ENCODE measurements around the gene COPZ2.
"Not testable (repeated sequence)": the region's sequence is repeated elsewhere in the genome, so short reads cannot be mapped to it uniquely, and the experiment has no call there.

The COPZ2 gene

DNA sequence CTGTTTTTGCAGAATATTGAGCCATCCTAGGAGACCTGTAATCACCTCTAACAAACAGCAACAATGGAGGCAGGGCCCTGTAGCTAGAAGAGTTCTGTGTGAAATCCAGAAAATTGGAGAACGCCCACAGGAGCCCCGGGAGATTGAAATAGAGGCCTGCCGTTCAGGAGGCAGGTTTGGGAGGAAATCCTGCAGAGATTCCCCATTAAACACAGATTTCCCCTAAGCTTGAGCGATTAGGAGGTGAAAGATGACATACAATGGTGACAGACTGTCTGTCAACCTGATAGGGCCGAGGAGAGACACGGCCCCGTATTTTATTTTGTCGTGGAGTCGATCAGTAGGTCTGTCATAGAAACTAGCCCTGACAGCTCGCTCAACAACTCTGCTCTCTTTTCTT is 48.4 kb downstream of the COPZ2 start:
- in situ Hi-C loops (cut with MboI; ENCODE audit: low sequenced_read_pairs), result no loop called here

DNA sequence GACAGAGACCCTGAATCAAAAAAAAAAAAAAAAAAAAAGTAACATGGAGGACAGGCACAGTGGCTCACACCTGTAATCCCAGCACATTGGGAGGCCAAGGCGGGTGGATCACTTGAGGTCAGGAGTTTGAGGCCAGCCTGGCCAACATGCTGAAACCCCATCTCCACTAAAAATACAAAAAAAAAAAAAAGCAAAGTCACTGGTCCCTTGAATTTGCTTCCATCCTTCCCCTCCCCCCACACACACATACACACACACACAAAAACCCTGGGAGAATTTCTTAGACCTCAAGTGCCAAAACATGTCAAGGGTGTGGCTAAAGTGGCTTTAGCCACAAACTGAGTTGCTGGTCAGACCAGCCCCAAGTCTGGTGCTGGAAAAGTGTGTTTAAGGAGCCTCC is 49.2 kb downstream of the COPZ2 start:
- in situ Hi-C loops (cut with MboI; ENCODE audit: low sequenced_read_pairs), result not testable (repeated sequence)

DNA sequence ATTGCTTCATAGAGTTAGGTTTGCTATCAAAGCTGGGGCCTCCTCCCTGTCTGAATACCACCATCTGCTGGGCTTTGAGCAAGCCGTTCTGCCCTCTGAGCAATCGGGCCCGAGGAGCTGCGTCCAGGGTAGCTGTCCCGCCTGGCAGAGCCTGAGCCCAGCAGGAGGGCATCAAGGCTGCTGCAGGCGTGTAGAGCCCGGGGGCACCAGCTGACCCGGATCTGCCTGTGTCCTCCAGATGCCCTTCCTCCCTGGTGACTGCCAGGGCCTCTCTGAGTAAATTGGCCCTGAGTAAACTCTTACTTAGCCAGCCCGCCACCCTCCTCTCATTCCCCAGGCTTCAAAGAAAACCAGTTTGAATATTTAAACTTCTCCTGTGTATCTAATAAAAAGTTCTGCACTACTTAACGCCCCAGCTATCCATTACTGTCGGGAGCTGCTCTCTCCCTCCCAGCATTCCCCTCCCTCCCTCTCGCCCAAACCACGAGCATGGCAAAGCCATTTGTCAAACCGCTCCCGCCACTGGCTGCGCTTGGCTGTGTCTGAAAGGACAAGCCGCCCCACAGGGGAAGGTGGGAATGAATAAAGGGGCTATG is 50.3 kb downstream of the COPZ2 start:
- in situ Hi-C loops (cut with MboI; ENCODE audit: low sequenced_read_pairs), result no loop called here

DNA sequence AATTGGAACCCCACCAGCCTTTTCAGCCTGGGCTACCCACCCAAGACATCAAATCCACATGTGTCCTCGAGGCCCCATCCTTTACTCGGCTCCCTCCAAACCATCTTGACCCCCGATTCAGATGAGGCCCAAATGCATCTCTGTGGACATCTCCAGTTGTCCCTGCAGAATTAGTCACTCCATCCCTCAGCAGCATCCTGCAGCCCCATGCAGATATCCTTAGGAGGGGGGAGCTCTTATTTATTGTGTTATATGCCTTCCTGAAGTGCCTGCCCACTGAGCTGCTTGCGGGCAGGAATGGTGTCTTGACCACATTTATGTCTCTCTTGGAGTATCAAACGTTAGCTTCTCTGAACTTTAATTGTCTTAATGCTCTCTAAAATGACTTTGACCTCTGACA is 51.1 kb downstream of the COPZ2 start:
- in situ Hi-C loops (cut with MboI; ENCODE audit: low sequenced_read_pairs), result no loop called here

DNA sequence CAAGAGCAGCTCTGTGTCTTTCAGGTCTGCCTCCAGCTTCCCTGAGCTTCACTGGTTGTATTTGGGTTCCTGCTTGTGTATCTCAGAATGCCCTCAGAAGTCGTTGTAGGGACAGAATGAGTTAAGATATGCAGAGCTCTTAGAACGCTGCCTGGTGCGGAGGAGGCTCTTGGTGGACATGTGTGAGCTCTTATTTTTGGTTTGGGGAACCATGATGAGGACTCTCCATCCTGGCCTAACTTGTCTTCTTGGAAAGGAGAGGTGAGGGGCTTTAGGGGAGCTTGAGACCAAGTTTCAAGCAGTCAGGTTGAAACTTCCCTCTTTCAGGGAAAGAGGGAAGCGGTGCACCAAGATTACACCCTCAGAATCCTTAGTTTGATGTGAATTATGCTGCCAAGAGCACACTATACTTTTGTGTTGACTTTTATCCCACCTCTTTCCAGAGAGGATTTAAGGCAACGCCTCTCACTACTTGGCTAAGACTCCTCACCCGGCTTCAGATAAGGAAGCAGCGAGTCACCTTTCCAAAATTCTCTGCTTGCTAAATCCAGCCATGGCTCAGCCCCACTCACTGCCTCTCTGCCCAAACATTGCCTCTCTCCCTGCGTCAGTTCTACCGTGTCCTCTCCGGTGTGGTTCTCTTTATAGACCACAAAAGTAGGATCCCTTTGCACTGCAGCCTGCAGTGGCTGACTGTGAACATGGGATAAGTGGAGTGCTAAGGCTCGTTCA is 53.9 kb downstream of the COPZ2 start:
- in situ Hi-C loops (cut with MboI; ENCODE audit: low sequenced_read_pairs), result no loop called here

DNA sequence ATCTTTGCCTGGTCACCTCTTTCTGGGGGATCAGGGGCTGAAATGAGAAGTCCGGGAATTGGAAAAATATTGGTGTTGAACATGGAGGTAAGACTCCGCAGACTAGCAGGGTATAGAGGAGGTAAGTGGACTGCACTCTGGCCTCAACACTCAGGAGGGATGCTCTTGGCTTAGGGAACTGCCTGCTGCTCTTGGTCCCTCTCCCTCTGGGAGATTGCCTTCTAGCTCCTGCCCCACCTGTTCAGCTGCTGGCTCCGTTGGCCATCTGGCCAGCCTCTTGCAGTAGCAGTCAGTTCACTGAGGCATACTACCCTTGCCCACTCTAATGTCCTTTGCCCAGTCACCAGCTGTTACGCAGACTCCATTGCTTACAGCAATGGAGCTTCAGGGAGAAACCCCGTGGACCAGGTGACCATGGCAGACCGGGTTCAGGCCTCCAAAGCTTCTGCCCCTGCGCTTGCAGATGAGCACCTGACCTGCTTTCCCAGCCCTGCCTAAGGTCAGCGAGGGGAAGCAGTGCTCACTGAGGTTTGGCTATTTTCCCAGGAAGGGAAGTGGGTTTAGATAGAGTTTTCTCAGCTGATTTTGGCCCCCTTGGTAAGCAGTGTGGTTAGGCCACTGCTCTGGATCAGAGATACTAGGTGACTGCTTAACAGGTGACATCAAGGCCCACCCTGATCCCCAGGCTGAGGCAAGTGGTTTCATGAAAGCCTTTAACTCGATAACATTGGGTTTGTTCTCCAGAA is 54.8 kb downstream of the COPZ2 start:
- in situ Hi-C loops (cut with MboI; ENCODE audit: low sequenced_read_pairs), result no loop called here

- in situ Hi-C loops (cut with MboI; ENCODE audit: low sequenced_read_pairs), result no loop called here
These were observed 55.4 kb downstream of the COPZ2 start for GRCh38 chr17:47982091-47982617.

DNA sequence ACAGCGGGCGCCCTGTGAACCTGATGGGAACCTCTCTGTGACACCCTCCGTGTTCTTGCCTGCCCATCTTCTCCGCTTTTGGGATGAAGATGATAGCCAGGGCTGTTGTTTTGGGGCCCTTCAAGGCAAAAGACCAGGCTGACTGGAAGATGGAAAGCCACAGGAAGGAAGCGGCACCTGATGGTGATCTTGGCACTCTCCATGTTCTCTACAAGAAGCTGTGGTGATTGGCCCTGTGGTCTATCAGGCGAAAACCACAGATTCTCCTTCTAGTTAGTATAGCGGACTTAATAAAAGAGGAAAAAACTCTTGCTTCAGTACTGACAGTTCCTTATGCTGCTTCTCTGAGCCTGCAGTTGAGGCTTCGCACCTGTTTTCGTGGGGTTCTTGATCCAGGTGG is 56.1 kb downstream of the COPZ2 start:
- in situ Hi-C loops (cut with MboI; ENCODE audit: low sequenced_read_pairs), result no loop called here

DNA sequence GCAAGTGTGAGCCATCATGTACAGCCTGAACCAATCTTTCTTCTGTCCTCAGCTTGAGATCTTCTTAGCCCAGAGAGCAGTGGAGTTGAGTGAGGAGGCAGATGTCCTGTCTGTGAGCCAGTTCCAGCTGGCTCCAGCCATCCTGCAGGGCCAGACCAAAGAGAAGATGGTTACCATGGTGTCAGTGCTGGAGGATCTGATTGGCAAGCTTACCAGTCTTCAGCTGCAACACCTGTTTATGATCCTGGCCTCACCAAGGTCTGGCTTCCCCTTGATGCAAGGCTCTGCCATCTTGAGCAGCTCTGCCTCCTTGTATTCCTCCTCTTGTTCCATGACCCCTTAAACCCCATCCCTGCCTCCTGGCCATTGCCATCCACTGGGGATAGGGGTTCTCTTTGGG is 57.1 kb downstream of the COPZ2 start:
- in situ Hi-C loops (cut with MboI; ENCODE audit: low sequenced_read_pairs), result no loop called here

DNA sequence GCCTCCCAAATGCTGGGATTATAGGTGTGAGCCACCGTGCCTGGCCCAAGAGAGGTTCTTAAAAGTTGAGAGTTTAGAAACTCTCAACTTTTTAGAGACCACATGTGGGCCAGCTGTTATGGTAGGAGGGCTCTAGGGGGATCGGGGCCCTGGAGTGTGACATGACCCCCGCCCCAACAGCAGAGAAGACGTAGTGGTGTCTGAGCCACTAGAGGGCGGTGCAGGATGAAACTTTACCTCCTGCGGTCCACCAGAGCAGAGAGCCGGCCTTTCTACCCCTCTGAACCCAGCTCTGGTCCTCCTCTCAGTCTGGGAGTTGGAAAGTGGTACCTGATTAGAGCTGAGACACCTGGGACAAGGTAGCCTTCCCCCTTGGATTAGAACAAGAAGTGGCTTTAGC is 59.3 kb downstream of the COPZ2 start:
- in situ Hi-C loops (cut with MboI; ENCODE audit: low sequenced_read_pairs), result no loop called here

Data from HL-60/S4 treated with retinoic acid at 250 ng/mL for 4 days and 3 days (cell line).